Activated T-helper 2 cell treated with anti-CD3 and anti-CD28 coated beads, Interferon-gamma antibody, Interleukin-2, Interleukin-4, amounts not matched to agents 10 μg/mL and 5 μg/mL and 100 μg/mL, durations not matched to agents 14 hours and 24 hours and 36 hours (primary cell): ENCODE results near the gene SDC3. TPM values are rescaled to one million over a fixed set of nuclear protein-coding genes. Genes with fewer than 3 reads are reported as not detected.

Experiments
- DNase-seq: peaks from one replicate; pipeline ENCODE4 v3.0.0; 2021; ENCODE audit warnings: low spot score
- H3K27ac Mint-ChIP-seq: one replicate; pipeline ENCODE4 v1.8.0; 2021; ENCODE audit warnings: mixed read lengths
- H3K27me3 Mint-ChIP-seq: one replicate; pipeline ENCODE4 v1.8.0; 2021; ENCODE audit warnings: low read depth, mixed read lengths
- H3K36me3 Mint-ChIP-seq: one replicate; pipeline ENCODE4 v1.8.0; 2021; ENCODE audit warnings: low read depth, mixed read lengths
- H3K4me1 Mint-ChIP-seq: one replicate; pipeline ENCODE4 v1.8.0; 2021; ENCODE audit warnings: low read depth, mixed read lengths
- H3K4me3 Mint-ChIP-seq: one replicate; pipeline ENCODE4 v1.8.0; 2021; ENCODE audit warnings: low read depth, mild to moderate bottlenecking, moderate library complexity, mixed read lengths
- H3K9me3 Mint-ChIP-seq: one replicate; pipeline ENCODE4 v1.8.0; 2021; ENCODE audit warnings: mixed read lengths
- intact Hi-C: fragments of 100-400 bp; cut with micrococcal nuclease; formaldehyde crosslinking; loops from one replicate; pipeline ENCODE4 v1.15.1; 2023
- total RNA-seq: library from RNA; stranded (reverse); gene quantifications from 2 replicates; pipeline ENCODE4 v1.2.3, GENCODE V29; 2022

The SDC3 gene
- total RNA-seq, 1 donor from 2014 or later, result 0.46 TPM

- no peak for DNase-seq
- Mint-ChIP-seq H3K4me1 (peaks cover 4% of the 10 kb centered on the region), H3K27ac (no peak overlapping the region), H3K4me3 (no peak overlapping the region), H3K27me3 (peaks cover 10% of the 10 kb centered on the region), H3K9me3 (no peaks in the 10 kb centered on the region), H3K36me3 (no peaks in the 10 kb centered on the region)
- intact Hi-C loops, result no loop called here
Measured at GRCh38 chr1:30919025-30919881, 10.7 kb upstream of the SDC3 start.

GRCh38 chr1:30916296-30916695 lies 7.7 kb upstream of the SDC3 start:
- intact Hi-C loops, result no loop called here
- H3K4me1 Mint-ChIP-seq, result peaks cover 6% of the 10 kb centered on the region
- peaks cover 4% of the 10 kb centered on the region for H3K27me3 Mint-ChIP-seq
- H3K9me3 Mint-ChIP-seq, result no peaks in the 10 kb centered on the region
- H3K4me3 Mint-ChIP-seq, result no peak overlapping the region
- no peak for DNase-seq
- H3K36me3 Mint-ChIP-seq, result no peaks in the 10 kb centered on the region
- no peak overlapping the region for H3K27ac Mint-ChIP-seq

- no peak for DNase-seq
- Mint-ChIP-seq H3K4me1 (peaks cover 6% of the 10 kb centered on the region), H3K9me3 (no peaks in the 10 kb centered on the region), H3K27me3 (peaks cover 3% of the 10 kb centered on the region), H3K27ac (no peak overlapping the region), H3K4me3 (no peak overlapping the region), H3K36me3 (no peaks in the 10 kb centered on the region)
- intact Hi-C loops, result no loop called here
Measured at GRCh38 chr1:30915491-30916230, 7.1 kb upstream of the SDC3 start.

GRCh38 chr1:30914931-30915330 lies 6.4 kb upstream of the SDC3 start:
- DNase-seq, result no peak
- H3K27me3 Mint-ChIP-seq, result peaks cover 9% of the 10 kb centered on the region
- H3K36me3 Mint-ChIP-seq, result no peaks in the 10 kb centered on the region
- H3K27ac Mint-ChIP-seq, result no peak overlapping the region
- peaks cover 6% of the 10 kb centered on the region for H3K4me1 Mint-ChIP-seq
- H3K4me3 Mint-ChIP-seq, result no peak overlapping the region
- H3K9me3 Mint-ChIP-seq, result no peaks in the 10 kb centered on the region
- intact Hi-C loops, result loop anchor here (5.0 kb wide), 1 partner anchor 133 kb away; no protein-coding TSS in a partner anchor

GRCh38 chr1:30914587-30914922 lies 6.0 kb upstream of the SDC3 start:
- H3K4me3 Mint-ChIP-seq, result no peak overlapping the region
- DNase-seq, result no peak
- H3K27ac Mint-ChIP-seq, result no peak overlapping the region
- H3K27me3 Mint-ChIP-seq, result peaks cover 13% of the 10 kb centered on the region
- no peaks in the 10 kb centered on the region for H3K36me3 Mint-ChIP-seq
- H3K4me1 Mint-ChIP-seq, result peaks cover 7% of the 10 kb centered on the region
- H3K9me3 Mint-ChIP-seq, result no peaks in the 10 kb centered on the region
- intact Hi-C loops, result loop anchor here (5.0 kb wide), 1 partner anchor 132 kb away; no protein-coding TSS in a partner anchor

GRCh38 chr1:30912913-30913652 lies 4.5 kb upstream of the SDC3 start:
- no peaks in the 10 kb centered on the region for H3K36me3 Mint-ChIP-seq
- intact Hi-C loops, result loop anchor here (5.0 kb wide), 1 partner anchor 131 kb away; no protein-coding TSS in a partner anchor
- no peak for DNase-seq
- no peaks in the 10 kb centered on the region for H3K9me3 Mint-ChIP-seq
- peaks cover 9% of the 10 kb centered on the region for H3K4me1 Mint-ChIP-seq
- H3K27ac Mint-ChIP-seq, result no peak overlapping the region
- peaks cover 19% of the 10 kb centered on the region for H3K27me3 Mint-ChIP-seq
- H3K4me3 Mint-ChIP-seq, result no peak overlapping the region

GRCh38 chr1:30912224-30912623 lies 3.7 kb upstream of the SDC3 start:
- peaks cover 25% of the 10 kb centered on the region for H3K27me3 Mint-ChIP-seq
- no peak overlapping the region for H3K27ac Mint-ChIP-seq
- no peak for DNase-seq
- H3K36me3 Mint-ChIP-seq, result no peaks in the 10 kb centered on the region
- peaks cover 11% of the 10 kb centered on the region for H3K4me1 Mint-ChIP-seq
- no peaks in the 10 kb centered on the region for H3K9me3 Mint-ChIP-seq
- no peak overlapping the region for H3K4me3 Mint-ChIP-seq
- intact Hi-C loops, result loop anchor here (5.0 kb wide), 1 partner anchor 130 kb away; no protein-coding TSS in a partner anchor

- peaks cover 30% of the 10 kb centered on the region for H3K27me3 Mint-ChIP-seq
- no peak overlapping the region for H3K4me3 Mint-ChIP-seq
- H3K4me1 Mint-ChIP-seq, result peaks cover 11% of the 10 kb centered on the region
- H3K36me3 Mint-ChIP-seq, result no peaks in the 10 kb centered on the region
- intact Hi-C loops, result loop anchor here (1.0 to 5.0 kb wide), 3 partner anchors 110 to 192 kb away; no protein-coding TSS in a partner anchor
- DNase-seq, result peak; percentile 36
- no peaks in the 10 kb centered on the region for H3K9me3 Mint-ChIP-seq
- H3K27ac Mint-ChIP-seq, result no peak overlapping the region
Measured at GRCh38 chr1:30911059-30911954, 2.7 kb upstream of the SDC3 start.

GRCh38 chr1:30909365-30910068 lies 959 bp upstream of the SDC3 start:
- Mint-ChIP-seq H3K4me1 (peaks cover 11% of the 10 kb centered on the region), H3K9me3 (no peaks in the 10 kb centered on the region), H3K27me3 (peaks cover 44% of the 10 kb centered on the region), H3K4me3 (peak overlapping the region; percentile 81), H3K36me3 (no peaks in the 10 kb centered on the region), H3K27ac (no peak overlapping the region)
- DNase-seq, result no peak
- intact Hi-C loops, result loop anchor here (5.0 kb wide), 1 partner anchor 127 kb away; no protein-coding TSS in a partner anchor

GRCh38 chr1:30908316-30908695 lies 252 bp downstream of the SDC3 start:
- no peak for DNase-seq
- H3K4me3 Mint-ChIP-seq, result no peak overlapping the region
- H3K9me3 Mint-ChIP-seq, result no peaks in the 10 kb centered on the region
- peaks cover 11% of the 10 kb centered on the region for H3K4me1 Mint-ChIP-seq
- no peak overlapping the region for H3K27ac Mint-ChIP-seq
- H3K36me3 Mint-ChIP-seq, result no peaks in the 10 kb centered on the region
- H3K27me3 Mint-ChIP-seq, result peaks cover 46% of the 10 kb centered on the region
- intact Hi-C loops, result no loop called here

- DNase-seq, result no peak
- intact Hi-C loops, result no loop called here
- Mint-ChIP-seq H3K36me3 (no peaks in the 10 kb centered on the region), H3K4me3 (peak overlapping the region; percentile 70), H3K27me3 (peaks cover 46% of the 10 kb centered on the region), H3K9me3 (no peaks in the 10 kb centered on the region), H3K27ac (no peak overlapping the region), H3K4me1 (peaks cover 10% of the 10 kb centered on the region)
Measured at GRCh38 chr1:30907481-30908315, 860 bp downstream of the SDC3 start.
